Measurements from ENCODE around the gene KLK14. TPM values are rescaled to one million over a fixed set of nuclear protein-coding genes. Genes with fewer than 3 reads are reported as not detected.

KLK14 gene
- total and polyA plus RNA-seq, 2 of the 8 experiments (the other 6 are each of a cell fraction or from before 2014, with no cell fraction given) = 0.09 to 1.2 TPM

DNA sequence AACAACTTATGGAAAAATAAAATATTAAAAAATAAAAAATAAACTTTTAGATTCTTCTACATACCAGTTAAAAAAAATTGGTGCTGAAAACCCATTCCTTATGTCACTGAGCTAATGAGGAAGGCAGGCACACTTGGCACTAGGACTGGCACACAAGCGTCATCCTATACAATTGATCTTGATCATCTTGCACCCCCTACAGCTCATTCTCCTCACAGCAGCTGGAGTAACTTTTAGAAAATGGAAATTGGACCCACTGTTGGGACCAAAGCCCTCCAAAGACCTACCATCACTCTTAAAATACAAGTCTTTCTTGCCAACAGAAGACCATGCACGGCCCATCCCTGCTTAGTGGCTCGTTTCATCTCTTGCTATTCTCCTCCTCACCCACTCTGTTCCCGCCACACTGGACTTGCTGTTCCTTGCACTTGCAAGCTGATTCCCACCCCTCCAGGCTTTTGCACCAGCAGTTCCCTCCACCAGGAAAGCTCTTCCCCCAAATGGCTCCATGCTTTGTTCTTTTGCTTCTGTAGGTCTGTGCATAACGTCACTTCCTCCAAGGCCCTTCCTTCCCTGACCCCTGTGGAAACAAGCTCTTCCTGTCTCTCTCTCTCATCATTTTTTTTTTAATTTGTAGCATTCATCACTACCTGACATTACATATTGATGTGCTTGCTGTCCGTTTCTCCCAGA is 13.9 kb upstream of the KLK14 start:
- peak; percentile 59 to 63 for TF ChIP-seq RAD21 (IDR thresholded peaks at IDR 0.05 in 1 of 2, conservative IDR thresholded peaks at IDR 0.05 in 1 of 2; ENCODE audit: low read depth in 2 of 2, low read length in 2 of 2)
- TF ChIP-seq CBX8 (IDR thresholded peaks at IDR 0.05; ENCODE audit: borderline replicate concordance, low read depth, low read length) = no peak
- TF ChIP-seq RFX5 (IDR thresholded peaks at IDR 0.05; ENCODE audit: borderline replicate concordance, low read depth, low read length) = no peak
- TF ChIP-seq, protein P1, sequence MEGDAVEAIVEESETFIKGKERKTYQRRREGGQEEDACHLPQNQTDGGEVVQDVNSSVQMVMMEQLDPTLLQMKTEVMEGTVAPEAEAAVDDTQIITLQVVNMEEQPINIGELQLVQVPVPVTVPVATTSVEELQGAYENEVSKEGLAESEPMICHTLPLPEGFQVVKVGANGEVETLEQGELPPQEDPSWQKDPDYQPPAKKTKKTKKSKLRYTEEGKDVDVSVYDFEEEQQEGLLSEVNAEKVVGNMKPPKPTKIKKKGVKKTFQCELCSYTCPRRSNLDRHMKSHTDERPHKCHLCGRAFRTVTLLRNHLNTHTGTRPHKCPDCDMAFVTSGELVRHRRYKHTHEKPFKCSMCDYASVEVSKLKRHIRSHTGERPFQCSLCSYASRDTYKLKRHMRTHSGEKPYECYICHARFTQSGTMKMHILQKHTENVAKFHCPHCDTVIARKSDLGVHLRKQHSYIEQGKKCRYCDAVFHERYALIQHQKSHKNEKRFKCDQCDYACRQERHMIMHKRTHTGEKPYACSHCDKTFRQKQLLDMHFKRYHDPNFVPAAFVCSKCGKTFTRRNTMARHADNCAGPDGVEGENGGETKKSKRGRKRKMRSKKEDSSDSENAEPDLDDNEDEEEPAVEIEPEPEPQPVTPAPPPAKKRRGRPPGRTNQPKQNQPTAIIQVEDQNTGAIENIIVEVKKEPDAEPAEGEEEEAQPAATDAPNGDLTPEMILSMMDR (IDR thresholded peaks at IDR 0.05; ENCODE audit: control extremely low read depth in 1 of 3, insufficient read depth in 1 of 3, low read depth in 1 of 3, low read length in 3 of 3) = peak in 2 of 3 experiments; percentile 52 to 56; a peak in 3 of 4 replicates
- H3K4me1 ChIP-seq (replicated peaks in 1 of 4; ENCODE audit: control insufficient read depth in 3 of 4, insufficient read depth in 4 of 4, low read length in 3 of 4) = peaks cover 0 to 6% (median 2%) of the 10 kb centered on the region in 4 experiments; a peak in 4 of 7 replicates
- no peak overlapping the region for H4K91ac ChIP-seq (replicated peaks; ENCODE audit: insufficient read length, low read length)
- no peak overlapping the region for H2BK15ac ChIP-seq (ENCODE audit: low read length)
- no peak overlapping the region for H2BK20ac ChIP-seq (ENCODE audit: low read length)
- ChIA-PET POLR2A (ENCODE audit: partially characterized antibody) (interaction anchor here (0.7 to 1.6 kb wide), 9 partner anchors 12 to 304 kb away, joined by 3 to 5 read pairs (median 4); partner anchors contain the start of genes CTU1, KLK10 and KLK11), CTCF (ENCODE audit: partially characterized antibody) (interaction anchor here (0.7 to 8.3 kb wide), 52 partner anchors 8 to 1151 kb away, joined by 3 to 269 read pairs (median 4); partner anchors contain the start of genes KLK10, KLK11, KLK13 and KLK8)
- H3K9ac ChIP-seq (replicated peaks in 1 of 4; ENCODE audit: extremely low read depth in 1 of 4, low read depth in 3 of 4, low read length in 3 of 4) = no peak overlapping the region
- peaks cover 2 to 3% of the 10 kb centered on the region in 2 experiments for H4K20me1 ChIP-seq (replicated peaks in 1 of 2; ENCODE audit: control insufficient read depth in 1 of 2, insufficient read depth in 2 of 2, low read length in 2 of 2)
- H2BK5ac ChIP-seq (ENCODE audit: low read depth, low read length) = no peak overlapping the region
- no peak overlapping the region for H2BK120ac ChIP-seq (replicated peaks; ENCODE audit: low read depth, low read length)
- H3K23me2 ChIP-seq (ENCODE audit: low read depth, low read length) = no peaks in the 10 kb centered on the region
- H3K79me2 ChIP-seq (ENCODE audit: control insufficient read depth in 1 of 2, insufficient read depth in 2 of 2, low read length in 2 of 2) = no peaks in the 10 kb centered on the region
- H3K4me3 ChIP-seq (ENCODE audit: extremely low read depth in 1 of 4, insufficient read depth in 2 of 4, low read depth in 3 of 4, low read length in 4 of 4) = no peak overlapping the region
- no peak overlapping the region for H4K5ac ChIP-seq (ENCODE audit: insufficient read length, low read depth, low read length)
- H3K4ac ChIP-seq (replicated peaks; ENCODE audit: insufficient read length, low read depth, low read length) = no peak overlapping the region
- no peaks in the 10 kb centered on the region for H3K9me3 ChIP-seq (ENCODE audit: insufficient read depth in 2 of 2, low read depth in 1 of 2, low read length in 1 of 2)
- no peak overlapping the region for H3K4me2 ChIP-seq (ENCODE audit: insufficient read depth in 1 of 2, low read depth in 2 of 2, low read length in 2 of 2)
- 83% methylated on average over 6 of the region's 6 CpGs; no CpG with 5 or more reads in 1 of the 2 experiments for WGBS, 2 experiments (ENCODE audit: extremely low coverage in 1 of 2, insufficient coverage in 1 of 2, insufficient read length in 1 of 2, insufficient replicate concordance in 2 of 2, low coverage in 1 of 2, low lambda C conversion rate in 2 of 2, missing lambda C conversion rate in 1 of 2)
- no peak for FAIRE-seq
- H2BK12ac ChIP-seq (ENCODE audit: low read depth, low read length) = no peak overlapping the region
- no peak for DNase-seq (ENCODE audit: low read depth in 1 of 2, low spot score in 2 of 2)
- no peak overlapping the region for H3K23ac ChIP-seq (ENCODE audit: insufficient read length)
- H3K27ac ChIP-seq (ENCODE audit: low read depth, low read length) = no peak overlapping the region
- no peaks in the 10 kb centered on the region for H3K36me3 ChIP-seq (ENCODE audit: control insufficient read depth in 2 of 4, insufficient read depth in 4 of 4, low read length in 3 of 4)
- no peak overlapping the region for H3K14ac ChIP-seq (ENCODE audit: insufficient read length)
- H3K27me3 ChIP-seq (replicated peaks in 1 of 4; ENCODE audit: control insufficient read depth in 3 of 4, extremely low read depth in 1 of 4, insufficient read depth in 3 of 4, low read length in 3 of 4) = no peaks in the 10 kb centered on the region; a peak in 1 of 7 replicates
- H3K18ac ChIP-seq (ENCODE audit: extremely low read depth, low read length) = no peak overlapping the region
- no peak overlapping the region for H2AK5ac ChIP-seq (ENCODE audit: low read depth, low read length)
- no peak overlapping the region for H4K8ac ChIP-seq (ENCODE audit: extremely low read depth, insufficient read depth, low read length)
- H3K56ac ChIP-seq (replicated peaks; ENCODE audit: insufficient read length, low read depth, low read length) = no peak overlapping the region
- H3K79me1 ChIP-seq (ENCODE audit: low read depth, low read length) = peaks cover 3% of the 10 kb centered on the region; the same call in 1 of the 2 replicates
- H2AFZ ChIP-seq (ENCODE audit: low read length) = no peak overlapping the region
